ENCODE data around the gene PACSIN2. TPM values are rescaled to one million over a fixed set of nuclear protein-coding genes. Genes with fewer than 3 reads are reported as not detected.

Gene PACSIN2
- total RNA-seq, 3 donors from 2014 or later (not counting 1 experiment from before 2014, with no cell fraction given), result 37.1 to 48.5 (median 47.6) TPM

DNA sequence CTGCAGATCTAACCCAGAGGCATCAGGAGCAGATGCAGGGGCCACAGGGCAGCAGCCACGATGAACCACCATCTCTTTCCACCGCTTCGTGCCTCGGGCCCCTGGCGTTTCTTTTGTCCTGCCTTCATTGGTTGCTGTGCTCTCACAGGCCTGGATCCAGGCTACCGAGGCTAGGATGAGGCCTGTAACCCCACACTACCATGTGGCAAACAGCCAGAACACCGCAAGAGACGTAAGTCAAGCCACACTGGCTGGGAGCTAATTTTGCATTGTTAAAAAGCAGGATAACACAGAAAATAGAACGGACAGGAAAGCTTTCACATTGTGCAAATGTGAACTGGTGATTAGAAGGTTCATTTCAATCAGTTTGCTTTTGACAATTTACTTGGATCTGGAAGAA, 142.1 kb downstream of the PACSIN2 start:
- intact Hi-C loops (cut with micrococcal nuclease), result no loop called here
- Mint-ChIP-seq H3K4me1 (peaks cover 0 to 6% of the 10 kb centered on the region in 2 donors), H3K36me3 (no peaks in the 10 kb centered on the region), H3K27me3 (ENCODE audit: low read depth in 2 of 2) (no peaks in the 10 kb centered on the region), H3K27ac (peak overlapping the region in 1 of 2 donors; percentile 15), H3K4me3 (no peak overlapping the region), H3K9me3 (no peaks in the 10 kb centered on the region)
- WGBS (ENCODE audit: insufficient coverage), result 94% methylated on average over 9 of the region's 9 CpGs
- Histone ChIP-seq H3K4me3 (ENCODE audit: low read length) (no peak overlapping the region), H3K4me1 (ENCODE audit: control insufficient read depth, insufficient read depth, low read length) (peaks cover 2% of the 10 kb centered on the region), H3K27me3 (ENCODE audit: control insufficient read depth, insufficient read depth, low read length) (no peaks in the 10 kb centered on the region), H3K36me3 (ENCODE audit: control insufficient read depth, insufficient read depth, low read length) (peaks cover 39% of the 10 kb centered on the region), H3K9me3 (ENCODE audit: control insufficient read depth, insufficient read depth, low read length) (no peaks in the 10 kb centered on the region), H3K27ac (ENCODE audit: low read length) (no peak overlapping the region)
- ATAC-seq (no peak), DNase-seq (no peak)
- TF ChIP-seq, protein P1, sequence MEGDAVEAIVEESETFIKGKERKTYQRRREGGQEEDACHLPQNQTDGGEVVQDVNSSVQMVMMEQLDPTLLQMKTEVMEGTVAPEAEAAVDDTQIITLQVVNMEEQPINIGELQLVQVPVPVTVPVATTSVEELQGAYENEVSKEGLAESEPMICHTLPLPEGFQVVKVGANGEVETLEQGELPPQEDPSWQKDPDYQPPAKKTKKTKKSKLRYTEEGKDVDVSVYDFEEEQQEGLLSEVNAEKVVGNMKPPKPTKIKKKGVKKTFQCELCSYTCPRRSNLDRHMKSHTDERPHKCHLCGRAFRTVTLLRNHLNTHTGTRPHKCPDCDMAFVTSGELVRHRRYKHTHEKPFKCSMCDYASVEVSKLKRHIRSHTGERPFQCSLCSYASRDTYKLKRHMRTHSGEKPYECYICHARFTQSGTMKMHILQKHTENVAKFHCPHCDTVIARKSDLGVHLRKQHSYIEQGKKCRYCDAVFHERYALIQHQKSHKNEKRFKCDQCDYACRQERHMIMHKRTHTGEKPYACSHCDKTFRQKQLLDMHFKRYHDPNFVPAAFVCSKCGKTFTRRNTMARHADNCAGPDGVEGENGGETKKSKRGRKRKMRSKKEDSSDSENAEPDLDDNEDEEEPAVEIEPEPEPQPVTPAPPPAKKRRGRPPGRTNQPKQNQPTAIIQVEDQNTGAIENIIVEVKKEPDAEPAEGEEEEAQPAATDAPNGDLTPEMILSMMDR (IDR thresholded peaks at IDR 0.05), result no peak

DNA sequence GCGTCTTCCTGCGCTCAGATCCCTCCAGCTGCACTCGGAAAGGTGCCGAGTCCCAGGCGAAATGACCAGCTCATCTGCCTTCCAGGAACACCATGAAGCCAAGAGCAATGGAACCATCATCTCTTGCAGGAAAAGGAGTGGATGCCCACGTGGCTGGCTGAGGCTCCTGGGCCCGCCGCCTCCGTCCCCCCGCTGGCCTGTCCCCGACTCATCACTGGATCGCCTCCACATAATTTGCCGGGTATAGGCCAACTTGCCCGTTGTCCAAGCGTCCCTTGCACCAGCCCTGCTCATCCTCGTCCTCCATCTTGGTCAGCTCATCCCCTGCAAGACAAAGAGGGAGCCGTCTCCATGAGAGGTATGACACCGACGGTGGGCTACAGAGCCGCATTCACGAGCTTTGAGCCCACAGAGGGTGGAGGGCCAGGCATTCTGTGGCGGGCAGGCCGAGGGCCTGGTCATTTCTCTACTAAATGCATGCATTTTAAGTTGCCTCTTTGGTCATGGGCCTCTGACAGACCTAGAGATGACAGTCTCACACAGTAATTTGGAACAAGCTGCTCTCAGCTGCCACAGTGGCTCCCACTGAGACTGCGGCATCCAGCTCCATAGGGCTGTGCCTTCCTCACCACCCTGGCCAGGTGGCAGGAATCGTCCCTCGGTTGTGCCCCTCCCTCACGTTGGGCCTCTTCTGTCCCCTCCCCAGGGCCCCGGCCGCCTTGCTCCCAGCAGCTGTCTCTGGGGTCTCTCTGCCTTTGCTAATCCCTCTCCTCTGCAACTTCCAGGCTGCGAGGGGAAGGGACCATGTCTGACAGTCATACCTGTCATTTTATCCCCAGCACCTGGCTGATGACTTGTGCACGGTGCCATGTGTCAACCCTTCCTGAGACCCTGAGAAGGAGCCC, 143.6 kb downstream of the PACSIN2 start:
- no peak for DNase-seq
- intact Hi-C loops (cut with micrococcal nuclease), result no loop called here
- WGBS (ENCODE audit: insufficient coverage), result 94% methylated on average over 31 of the region's 31 CpGs

DNA sequence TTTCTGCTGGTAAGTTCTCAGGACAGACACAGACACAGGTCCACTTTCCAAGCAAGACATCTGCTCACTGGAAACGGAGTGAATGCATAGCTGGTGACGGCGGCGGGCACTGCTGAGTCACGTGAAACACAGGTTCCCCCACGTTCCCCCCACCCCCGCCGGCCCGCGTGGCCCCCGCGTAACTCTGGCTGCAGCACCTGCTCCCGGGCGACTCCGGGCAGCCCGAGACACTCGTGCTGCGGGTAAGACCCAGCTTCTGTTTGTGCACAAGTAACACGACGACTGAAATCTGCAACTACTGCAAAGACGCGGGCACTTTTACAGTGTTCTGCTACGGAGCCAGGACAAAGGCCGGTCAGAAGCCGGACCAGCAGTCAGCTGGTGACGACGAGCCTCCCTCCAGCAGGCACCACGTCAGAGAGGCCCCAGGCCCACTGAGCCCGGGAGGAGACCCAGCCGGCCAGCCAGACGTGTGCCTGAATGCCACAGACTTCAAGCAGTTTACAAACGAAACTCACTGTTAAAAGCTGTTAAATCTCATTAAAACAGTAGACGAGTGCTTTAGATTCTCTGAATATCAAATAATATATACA, 145.0 kb downstream of the PACSIN2 start:
- no peaks in the 10 kb centered on the region for H3K27me3 ChIP-seq (ENCODE audit: control insufficient read depth, insufficient read depth, low read length)
- no peaks in the 10 kb centered on the region for H3K36me3 Mint-ChIP-seq
- no peaks in the 10 kb centered on the region for H3K9me3 ChIP-seq (ENCODE audit: control insufficient read depth, insufficient read depth, low read length)
- H3K27me3 Mint-ChIP-seq (ENCODE audit: low read depth in 2 of 2), result no peaks in the 10 kb centered on the region
- H3K4me3 Mint-ChIP-seq, result no peak overlapping the region
- no peak for DNase-seq
- ATAC-seq, result no peak
- no peaks in the 10 kb centered on the region for H3K9me3 Mint-ChIP-seq
- H3K27ac Mint-ChIP-seq, result no peak overlapping the region
- H3K36me3 ChIP-seq (ENCODE audit: control insufficient read depth, insufficient read depth, low read length), result peaks cover 16% of the 10 kb centered on the region
- no peak overlapping the region for H3K4me3 ChIP-seq (ENCODE audit: low read length)
- TF ChIP-seq, protein P1 (IDR thresholded peaks at IDR 0.05), result no peak
- intact Hi-C loops (cut with micrococcal nuclease), result loop anchor here (10.0 kb wide), 1 partner anchor 145 kb away; the partner anchor contains the start of gene PACSIN2
- H3K4me1 Mint-ChIP-seq, result peaks cover 0 to 13% of the 10 kb centered on the region in 2 donors
- WGBS (ENCODE audit: insufficient coverage), result 91% methylated on average over 33 of the region's 33 CpGs
- peaks cover 4% of the 10 kb centered on the region for H3K4me1 ChIP-seq (ENCODE audit: control insufficient read depth, insufficient read depth, low read length)
- H3K27ac ChIP-seq (ENCODE audit: low read length), result no peak overlapping the region

More for the DNA sequence above, 143.6 kb downstream of the PACSIN2 start:
- H3K36me3 Mint-ChIP-seq, result no peaks in the 10 kb centered on the region
- TF ChIP-seq, protein P1 (IDR thresholded peaks at IDR 0.05), result no peak
- Histone ChIP-seq H3K4me1 (ENCODE audit: control insufficient read depth, insufficient read depth, low read length) (peaks cover 4% of the 10 kb centered on the region), H3K4me3 (ENCODE audit: low read length) (no peak overlapping the region), H3K27ac (ENCODE audit: low read length) (no peak overlapping the region), H3K36me3 (ENCODE audit: control insufficient read depth, insufficient read depth, low read length) (peaks cover 25% of the 10 kb centered on the region), H3K9me3 (ENCODE audit: control insufficient read depth, insufficient read depth, low read length) (no peaks in the 10 kb centered on the region), H3K27me3 (ENCODE audit: control insufficient read depth, insufficient read depth, low read length) (no peaks in the 10 kb centered on the region)
- no peaks in the 10 kb centered on the region for H3K27me3 Mint-ChIP-seq (ENCODE audit: low read depth in 2 of 2)
- peaks cover 0 to 13% of the 10 kb centered on the region in 2 donors for H3K4me1 Mint-ChIP-seq
- H3K9me3 Mint-ChIP-seq, result no peaks in the 10 kb centered on the region
- ATAC-seq, result no peak
- H3K4me3 Mint-ChIP-seq, result no peak overlapping the region
- H3K27ac Mint-ChIP-seq, result no peak overlapping the region

Data from natural killer cell (primary cell).